ENCODE results near the gene WNT9B.

Gene WNT9B

GRCh38 chr17:46886310-46886663 is 34.9 kb downstream of the WNT9B start:
- H3K36me3 ChIP-seq (ENCODE audit: control insufficient read depth, low read depth, low read length): no peaks in the 10 kb centered on the region
- H3K4me1 ChIP-seq (ENCODE audit: control insufficient read depth, low read depth, low read length): no peaks in the 10 kb centered on the region
- H3K27me3 ChIP-seq (ENCODE audit: control insufficient read depth, insufficient read depth, low read length): no peaks in the 10 kb centered on the region
- H3K9me3 ChIP-seq (ENCODE audit: control insufficient read depth, low read depth, low read length): no peaks in the 10 kb centered on the region
- no peak overlapping the region for H3K4me3 ChIP-seq (ENCODE audit: low read length)
- H3K27ac ChIP-seq (ENCODE audit: low read length): no peak overlapping the region
- no peak overlapping the region for H3K9ac ChIP-seq (ENCODE audit: low read length)

GRCh38 chr17:46887717-46888116 is 36.3 kb downstream of the WNT9B start:
- Histone ChIP-seq H3K27me3 (ENCODE audit: control insufficient read depth, insufficient read depth, low read length) (no peaks in the 10 kb centered on the region), H3K4me3 (ENCODE audit: low read length) (no peak overlapping the region), H3K27ac (ENCODE audit: low read length) (no peak overlapping the region)

DNA sequence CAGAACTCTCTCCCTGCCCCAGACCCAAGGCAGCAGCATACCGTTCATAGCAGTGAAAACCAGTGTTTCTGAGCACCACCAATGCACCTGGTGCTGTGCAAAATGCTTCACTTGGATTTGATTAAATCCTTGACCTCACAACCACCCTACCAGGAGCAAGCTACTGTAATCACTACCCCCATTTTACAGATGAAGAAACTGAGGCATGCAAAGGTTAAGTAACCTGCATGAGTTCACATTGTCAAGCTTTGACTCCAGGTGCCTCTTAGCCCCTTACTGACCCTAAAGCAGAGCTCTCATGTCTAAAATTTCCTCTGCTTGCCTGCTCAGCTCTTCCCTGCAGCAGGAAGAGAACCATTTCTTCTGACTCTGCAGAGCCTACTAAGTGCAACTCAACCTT is 37.3 kb downstream of the WNT9B start:
- Histone ChIP-seq H3K27ac (ENCODE audit: low read length) (no peak overlapping the region), H3K9ac (ENCODE audit: low read length) (no peak overlapping the region), H3K9me3 (ENCODE audit: control insufficient read depth, low read depth, low read length) (no peaks in the 10 kb centered on the region), H3K36me3 (ENCODE audit: control insufficient read depth, low read depth, low read length) (no peaks in the 10 kb centered on the region), H3K4me3 (ENCODE audit: low read length) (no peak overlapping the region), H3K4me1 (ENCODE audit: control insufficient read depth, low read depth, low read length) (no peaks in the 10 kb centered on the region), H3K27me3 (ENCODE audit: control insufficient read depth, insufficient read depth, low read length) (no peaks in the 10 kb centered on the region)

More at GRCh38 chr17:46887717-46888116, 36.3 kb downstream of the WNT9B start:
- H3K4me1 ChIP-seq (ENCODE audit: control insufficient read depth, low read depth, low read length): no peaks in the 10 kb centered on the region
- H3K36me3 ChIP-seq (ENCODE audit: control insufficient read depth, low read depth, low read length): no peaks in the 10 kb centered on the region
- no peaks in the 10 kb centered on the region for H3K9me3 ChIP-seq (ENCODE audit: control insufficient read depth, low read depth, low read length)
- no peak overlapping the region for H3K9ac ChIP-seq (ENCODE audit: low read length)

GRCh38 chr17:46889519-46889918 is 38.1 kb downstream of the WNT9B start:
- H3K4me3 ChIP-seq (ENCODE audit: low read length): no peak overlapping the region
- no peaks in the 10 kb centered on the region for H3K36me3 ChIP-seq (ENCODE audit: control insufficient read depth, low read depth, low read length)
- no peaks in the 10 kb centered on the region for H3K27me3 ChIP-seq (ENCODE audit: control insufficient read depth, insufficient read depth, low read length)
- H3K9me3 ChIP-seq (ENCODE audit: control insufficient read depth, low read depth, low read length): no peaks in the 10 kb centered on the region
- H3K9ac ChIP-seq (ENCODE audit: low read length): no peak overlapping the region
- H3K27ac ChIP-seq (ENCODE audit: low read length): no peak overlapping the region
- peaks cover 3% of the 10 kb centered on the region for H3K4me1 ChIP-seq (ENCODE audit: control insufficient read depth, low read depth, low read length)

DNA sequence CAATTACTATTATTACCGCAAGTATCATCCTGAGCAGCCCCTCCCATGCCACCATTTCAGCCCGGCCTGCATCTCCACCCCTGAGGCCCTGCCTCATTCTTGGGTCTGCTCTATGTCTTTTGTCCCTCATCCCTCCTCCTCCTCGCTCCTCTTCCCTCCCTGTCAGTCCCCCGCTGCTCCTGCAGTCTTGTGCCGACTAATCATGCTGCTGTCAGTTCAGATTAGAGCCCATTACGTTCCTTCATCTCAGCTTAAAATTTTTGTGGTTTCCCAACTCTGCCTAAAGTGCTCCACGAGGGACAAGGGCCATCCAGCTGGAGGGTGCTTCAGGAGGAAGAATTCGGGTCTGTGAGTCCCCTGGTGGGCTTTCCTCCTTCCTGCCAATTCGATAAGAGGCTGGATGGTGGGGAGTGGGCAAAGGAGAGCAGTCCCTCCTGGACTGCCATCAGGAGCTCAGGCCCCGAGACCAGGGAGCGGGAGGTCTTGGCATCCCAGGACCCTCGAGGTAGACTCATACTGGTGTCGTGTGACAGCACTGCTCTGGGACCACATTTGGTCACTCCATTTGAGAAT is 38.7 kb downstream of the WNT9B start:
- no peaks in the 10 kb centered on the region for H3K36me3 ChIP-seq (ENCODE audit: control insufficient read depth, low read depth, low read length)
- H3K27ac ChIP-seq (ENCODE audit: low read length): no peak overlapping the region
- no peak overlapping the region for H3K4me3 ChIP-seq (ENCODE audit: low read length)
- no peak overlapping the region for H3K9ac ChIP-seq (ENCODE audit: low read length)
- H3K9me3 ChIP-seq (ENCODE audit: control insufficient read depth, low read depth, low read length): no peaks in the 10 kb centered on the region
- H3K4me1 ChIP-seq (ENCODE audit: control insufficient read depth, low read depth, low read length): peaks cover 3% of the 10 kb centered on the region
- H3K27me3 ChIP-seq (ENCODE audit: control insufficient read depth, insufficient read depth, low read length): no peaks in the 10 kb centered on the region

DNA sequence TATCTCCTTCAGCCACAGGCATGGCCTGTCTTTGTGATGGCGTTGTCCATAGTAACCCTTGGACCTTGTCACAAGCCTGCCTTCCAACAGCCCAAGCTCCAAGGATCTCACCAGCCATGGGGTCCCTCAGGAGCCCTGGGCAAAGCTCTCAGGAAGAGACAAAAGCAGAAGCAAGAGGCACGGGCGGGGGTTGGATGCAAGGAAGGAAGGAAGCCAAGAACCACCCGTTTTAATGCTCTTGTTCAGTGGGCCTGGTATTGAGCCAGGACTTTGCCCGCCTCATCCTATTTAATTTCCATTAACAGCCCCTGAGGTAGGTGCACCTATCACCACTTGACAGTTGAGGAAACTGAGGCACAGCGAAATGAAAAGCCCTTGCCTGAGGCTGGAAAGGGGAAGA is 39.3 kb downstream of the WNT9B start:
- H3K27ac ChIP-seq (ENCODE audit: low read length): no peak overlapping the region
- no peaks in the 10 kb centered on the region for H3K27me3 ChIP-seq (ENCODE audit: control insufficient read depth, insufficient read depth, low read length)
- no peaks in the 10 kb centered on the region for H3K9me3 ChIP-seq (ENCODE audit: control insufficient read depth, low read depth, low read length)
- no peak overlapping the region for H3K4me3 ChIP-seq (ENCODE audit: low read length)
- peaks cover 3% of the 10 kb centered on the region for H3K4me1 ChIP-seq (ENCODE audit: control insufficient read depth, low read depth, low read length)
- H3K36me3 ChIP-seq (ENCODE audit: control insufficient read depth, low read depth, low read length): no peaks in the 10 kb centered on the region
- no peak overlapping the region for H3K9ac ChIP-seq (ENCODE audit: low read length)

GRCh38 chr17:46892192-46892703 is 40.9 kb downstream of the WNT9B start:
- Histone ChIP-seq H3K9me3 (ENCODE audit: control insufficient read depth, low read depth, low read length) (no peaks in the 10 kb centered on the region), H3K4me3 (ENCODE audit: low read length) (no peak overlapping the region), H3K9ac (ENCODE audit: low read length) (no peak overlapping the region), H3K36me3 (ENCODE audit: control insufficient read depth, low read depth, low read length) (no peaks in the 10 kb centered on the region), H3K27me3 (ENCODE audit: control insufficient read depth, insufficient read depth, low read length) (no peaks in the 10 kb centered on the region), H3K4me1 (ENCODE audit: control insufficient read depth, low read depth, low read length) (peaks cover 3% of the 10 kb centered on the region), H3K27ac (ENCODE audit: low read length) (no peak overlapping the region)

GRCh38 chr17:46894024-46894423 is 42.6 kb downstream of the WNT9B start:
- no peaks in the 10 kb centered on the region for H3K27me3 ChIP-seq (ENCODE audit: control insufficient read depth, insufficient read depth, low read length)

DNA sequence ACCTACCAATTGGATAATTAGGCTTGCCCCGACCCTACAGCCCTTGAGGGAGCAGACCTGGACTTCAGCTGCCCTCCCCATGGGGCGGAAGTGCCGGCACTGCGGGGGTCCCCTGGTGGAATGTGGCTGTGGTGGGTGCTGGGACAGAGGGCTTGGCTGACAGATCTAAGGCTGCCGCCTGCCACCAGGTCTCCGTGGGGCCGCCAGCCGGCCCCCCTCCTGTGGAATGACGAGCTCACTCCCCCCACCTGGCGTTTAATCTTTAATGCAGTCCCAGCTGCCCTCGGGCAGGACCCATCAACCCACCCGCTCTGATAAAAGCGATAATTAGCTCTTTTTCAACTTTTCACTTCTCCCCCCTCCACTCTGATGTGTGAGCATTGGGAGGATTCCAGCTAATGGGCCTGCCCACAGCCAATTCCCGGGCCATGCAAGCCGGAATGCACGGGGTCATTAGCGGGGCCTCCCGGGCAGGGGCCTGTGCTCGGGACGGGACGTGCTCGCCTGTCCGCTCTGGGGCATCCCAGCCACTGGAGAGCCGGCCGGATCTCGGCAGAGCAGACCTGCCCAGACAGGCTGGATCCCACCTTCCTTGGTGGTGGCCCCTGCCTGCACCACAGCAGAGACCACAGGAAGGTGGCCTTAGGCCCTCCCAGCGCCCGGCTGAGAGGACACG is 43.2 kb downstream of the WNT9B start:
- H3K27me3 ChIP-seq (ENCODE audit: control insufficient read depth, insufficient read depth, low read length): no peaks in the 10 kb centered on the region
- no peak overlapping the region for H3K27ac ChIP-seq (ENCODE audit: low read length)
- no peaks in the 10 kb centered on the region for H3K9me3 ChIP-seq (ENCODE audit: control insufficient read depth, low read depth, low read length)
- H3K4me1 ChIP-seq (ENCODE audit: control insufficient read depth, low read depth, low read length): peaks cover 3% of the 10 kb centered on the region
- H3K4me3 ChIP-seq (ENCODE audit: low read length): no peak overlapping the region
- no peaks in the 10 kb centered on the region for H3K36me3 ChIP-seq (ENCODE audit: control insufficient read depth, low read depth, low read length)
- no peak overlapping the region for H3K9ac ChIP-seq (ENCODE audit: low read length)

More at GRCh38 chr17:46894024-46894423, 42.6 kb downstream of the WNT9B start:
- Histone ChIP-seq H3K4me3 (ENCODE audit: low read length) (no peak overlapping the region), H3K9ac (ENCODE audit: low read length) (no peak overlapping the region), H3K9me3 (ENCODE audit: control insufficient read depth, low read depth, low read length) (no peaks in the 10 kb centered on the region), H3K27ac (ENCODE audit: low read length) (no peak overlapping the region), H3K4me1 (ENCODE audit: control insufficient read depth, low read depth, low read length) (peaks cover 3% of the 10 kb centered on the region), H3K36me3 (ENCODE audit: control insufficient read depth, low read depth, low read length) (no peaks in the 10 kb centered on the region)

DNA sequence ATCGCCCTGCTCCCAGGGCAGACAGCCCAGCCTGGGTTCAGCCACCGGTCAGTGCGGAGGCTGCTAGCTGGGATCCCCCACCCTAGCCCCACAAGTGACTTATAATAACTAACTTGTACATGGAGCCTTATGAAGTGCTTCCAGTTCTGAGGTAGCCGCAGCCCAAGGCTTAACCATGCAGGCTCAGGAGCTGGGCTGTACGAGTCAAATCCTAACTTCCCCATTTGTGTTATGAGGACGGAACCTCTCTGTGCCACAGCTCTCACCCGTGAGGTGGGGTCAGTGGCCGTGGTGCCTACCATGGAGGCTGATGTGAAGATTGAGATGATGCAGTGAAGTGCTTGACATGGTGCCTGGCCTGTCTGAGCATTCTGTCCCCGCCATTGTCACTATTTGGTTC is 43.8 kb downstream of the WNT9B start:
- H3K27ac ChIP-seq (ENCODE audit: low read length): no peak overlapping the region
- H3K9me3 ChIP-seq (ENCODE audit: control insufficient read depth, low read depth, low read length): no peaks in the 10 kb centered on the region
- H3K4me1 ChIP-seq (ENCODE audit: control insufficient read depth, low read depth, low read length): peaks cover 3% of the 10 kb centered on the region
- H3K27me3 ChIP-seq (ENCODE audit: control insufficient read depth, insufficient read depth, low read length): no peaks in the 10 kb centered on the region
- no peaks in the 10 kb centered on the region for H3K36me3 ChIP-seq (ENCODE audit: control insufficient read depth, low read depth, low read length)
- no peak overlapping the region for H3K4me3 ChIP-seq (ENCODE audit: low read length)
- no peak overlapping the region for H3K9ac ChIP-seq (ENCODE audit: low read length)

- Histone ChIP-seq H3K27me3 (ENCODE audit: control insufficient read depth, insufficient read depth, low read length) (no peaks in the 10 kb centered on the region), H3K4me1 (ENCODE audit: control insufficient read depth, low read depth, low read length) (peaks cover 3% of the 10 kb centered on the region), H3K9ac (ENCODE audit: low read length) (no peak overlapping the region)
Observed at GRCh38 chr17:46896991-46897390, 45.6 kb downstream of the WNT9B start.

GRCh38 chr17:46898364-46898763 is 47.0 kb downstream of the WNT9B start:
- Histone ChIP-seq H3K36me3 (ENCODE audit: control insufficient read depth, low read depth, low read length) (no peaks in the 10 kb centered on the region), H3K4me3 (ENCODE audit: low read length) (no peak overlapping the region), H3K27me3 (ENCODE audit: control insufficient read depth, insufficient read depth, low read length) (no peaks in the 10 kb centered on the region), H3K27ac (ENCODE audit: low read length) (no peak overlapping the region), H3K9ac (ENCODE audit: low read length) (no peak overlapping the region), H3K4me1 (ENCODE audit: control insufficient read depth, low read depth, low read length) (peaks cover 3% of the 10 kb centered on the region), H3K9me3 (ENCODE audit: control insufficient read depth, low read depth, low read length) (no peaks in the 10 kb centered on the region)

More at GRCh38 chr17:46896991-46897390, 45.6 kb downstream of the WNT9B start:
- no peak overlapping the region for H3K4me3 ChIP-seq (ENCODE audit: low read length)
- H3K36me3 ChIP-seq (ENCODE audit: control insufficient read depth, low read depth, low read length): no peaks in the 10 kb centered on the region
- H3K9me3 ChIP-seq (ENCODE audit: control insufficient read depth, low read depth, low read length): no peaks in the 10 kb centered on the region
- H3K27ac ChIP-seq (ENCODE audit: low read length): no peak overlapping the region
